ENCODE data around the gene MSMP.

GRCh38 chr9:35757226-35757891 lies 3.3 kb upstream of the MSMP start:
- no peak for TF ChIP-seq CTCF (conservative IDR thresholded peaks at IDR 0.05)
- TF ChIP-seq EZH2 (IDR thresholded peaks at IDR 0.05; ENCODE audit: low read depth) = no peak

Data from PC-9 (cell line).